GM18861 (cell line): ENCODE results near the gene IDI2.
A peak's percentile ranks its signal among the peaks of the same experiment; 100 is the strongest.

ENCODE experiments used
- ATAC-seq: cut with Tn5 transposase; IDR thresholded peaks from one replicate; pipeline ENCODE4 v1.9.1; 2021; ENCODE audit not compliant: unreplicated experiment

Gene IDI2

DNA sequence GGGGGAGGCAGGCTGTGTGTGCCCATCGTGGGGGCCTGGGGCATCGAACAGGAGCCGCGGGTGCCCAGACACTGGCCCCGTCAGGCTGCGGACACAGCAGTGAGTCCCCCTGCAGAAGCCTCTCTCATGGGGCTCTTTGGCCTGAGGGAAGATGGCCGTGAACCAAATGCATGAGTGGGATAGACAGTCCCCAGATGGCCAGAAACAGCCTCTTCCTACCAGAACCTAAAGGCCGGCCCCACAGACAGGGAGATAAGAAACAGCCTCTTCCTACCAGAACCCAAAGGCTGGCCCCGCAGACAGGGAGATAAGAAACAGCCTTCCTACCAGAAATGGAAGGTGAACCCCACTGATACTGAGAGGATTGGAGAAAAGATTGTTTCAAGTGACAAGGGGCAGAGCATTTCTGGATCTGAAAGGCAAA lies 16.6 kb downstream of the IDI2 start:
- no peak for ATAC-seq

DNA sequence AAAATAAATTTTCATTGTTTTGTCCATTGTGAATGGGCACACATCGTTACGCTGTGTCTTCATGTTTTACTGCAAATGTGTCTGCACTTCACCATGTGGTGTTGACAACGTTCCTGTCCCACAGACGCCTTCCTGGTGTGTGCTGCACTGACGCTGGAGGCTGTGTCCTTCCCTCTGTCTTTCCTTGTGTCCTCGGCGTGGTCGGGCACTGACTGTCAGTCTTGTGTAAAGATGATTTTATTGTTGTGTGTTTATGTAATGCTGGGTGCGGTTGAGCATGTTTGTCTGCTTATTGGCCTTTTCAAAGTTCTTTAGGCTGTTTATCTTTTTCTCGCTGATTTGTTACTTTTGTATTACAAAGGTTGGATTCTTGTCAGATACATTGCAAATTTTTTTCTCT lies 18.1 kb downstream of the IDI2 start:
- no peak for ATAC-seq

DNA sequence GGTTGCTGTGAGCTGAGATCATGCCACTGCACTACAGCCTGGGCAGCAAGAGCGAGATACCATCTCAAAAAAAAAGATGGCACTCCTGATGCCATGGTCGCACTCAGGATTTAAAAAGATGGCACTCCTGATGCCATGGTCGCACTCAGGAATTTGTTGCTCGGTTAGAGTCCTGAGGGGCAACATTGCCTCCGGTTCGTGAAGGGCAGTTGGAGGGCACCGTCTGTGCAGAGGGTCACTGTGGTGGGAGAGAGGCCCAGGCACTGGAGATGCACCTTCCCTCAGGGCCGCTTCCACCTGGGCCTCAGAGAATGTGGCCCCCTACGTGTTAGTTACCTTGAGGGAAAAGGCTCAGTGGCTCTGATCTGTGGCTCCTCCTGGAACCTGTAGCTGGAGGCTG lies 19.1 kb downstream of the IDI2 start:
- ATAC-seq: no peak

DNA sequence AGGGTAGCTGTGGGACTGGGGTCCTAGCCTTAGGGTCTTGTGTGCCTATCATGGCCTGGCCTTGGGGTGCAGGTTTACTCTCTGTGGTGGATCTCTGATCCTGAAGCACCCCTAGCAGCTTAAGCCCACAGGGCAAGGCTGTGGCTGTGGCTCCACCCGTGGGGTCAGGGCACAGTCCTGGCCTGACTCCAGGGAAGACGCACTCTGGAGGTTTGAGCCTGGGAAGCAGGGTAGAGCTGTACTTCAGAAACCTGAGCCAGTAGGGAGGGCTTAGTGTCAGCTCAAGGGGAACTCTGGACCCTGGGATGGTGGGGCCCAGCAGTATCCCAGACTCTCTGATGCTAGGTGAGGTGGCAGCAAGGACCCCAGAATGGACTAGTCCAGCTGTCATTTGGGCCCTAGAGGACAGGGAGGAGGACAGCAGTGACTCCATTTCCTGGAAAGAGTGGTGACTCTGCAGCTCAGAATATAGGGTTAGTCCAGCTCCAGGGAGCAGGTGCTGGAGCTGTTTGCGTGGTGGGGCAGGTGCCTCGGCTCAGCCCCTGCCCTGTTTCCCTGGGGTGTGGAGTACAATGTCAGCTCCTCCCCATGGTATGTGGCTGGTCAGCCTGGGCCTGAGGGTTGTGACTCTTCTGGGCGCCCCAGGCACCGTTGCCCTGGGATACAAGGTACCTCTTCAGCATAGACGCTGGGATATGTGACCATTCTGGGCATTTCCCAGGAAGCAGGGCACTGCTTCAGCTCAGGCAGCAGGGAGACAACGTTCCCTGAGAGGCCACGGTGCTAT lies 21.6 kb downstream of the IDI2 start:
- ATAC-seq: no peak

DNA sequence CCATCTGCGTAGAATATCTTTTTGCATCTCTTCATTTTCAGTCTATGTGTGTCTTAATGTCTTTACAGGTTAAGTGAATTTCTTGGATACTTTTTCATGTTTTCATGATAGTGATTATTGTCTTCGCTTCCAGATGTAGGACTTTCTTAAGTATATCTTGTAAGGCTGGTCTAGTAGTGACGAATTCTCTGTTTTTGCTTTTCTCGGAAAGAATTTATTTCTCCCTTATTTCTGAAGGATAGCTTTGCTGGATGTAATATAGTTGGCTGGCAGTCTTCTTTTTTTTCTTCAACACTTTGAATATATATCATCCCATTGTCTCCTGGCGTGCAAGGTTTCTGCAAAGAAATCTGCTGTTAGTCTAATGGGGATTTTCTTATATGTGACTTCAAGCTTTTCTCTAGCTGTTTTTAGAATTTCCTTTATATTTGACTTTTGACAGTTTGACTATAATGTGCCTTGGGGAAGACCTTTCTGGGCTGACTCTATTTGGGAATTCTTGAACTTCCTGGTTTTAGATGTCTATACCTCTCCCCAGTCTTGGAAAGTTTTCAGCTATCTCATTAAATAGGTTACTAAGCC lies 23.1 kb downstream of the IDI2 start:
- ATAC-seq: no peak

DNA sequence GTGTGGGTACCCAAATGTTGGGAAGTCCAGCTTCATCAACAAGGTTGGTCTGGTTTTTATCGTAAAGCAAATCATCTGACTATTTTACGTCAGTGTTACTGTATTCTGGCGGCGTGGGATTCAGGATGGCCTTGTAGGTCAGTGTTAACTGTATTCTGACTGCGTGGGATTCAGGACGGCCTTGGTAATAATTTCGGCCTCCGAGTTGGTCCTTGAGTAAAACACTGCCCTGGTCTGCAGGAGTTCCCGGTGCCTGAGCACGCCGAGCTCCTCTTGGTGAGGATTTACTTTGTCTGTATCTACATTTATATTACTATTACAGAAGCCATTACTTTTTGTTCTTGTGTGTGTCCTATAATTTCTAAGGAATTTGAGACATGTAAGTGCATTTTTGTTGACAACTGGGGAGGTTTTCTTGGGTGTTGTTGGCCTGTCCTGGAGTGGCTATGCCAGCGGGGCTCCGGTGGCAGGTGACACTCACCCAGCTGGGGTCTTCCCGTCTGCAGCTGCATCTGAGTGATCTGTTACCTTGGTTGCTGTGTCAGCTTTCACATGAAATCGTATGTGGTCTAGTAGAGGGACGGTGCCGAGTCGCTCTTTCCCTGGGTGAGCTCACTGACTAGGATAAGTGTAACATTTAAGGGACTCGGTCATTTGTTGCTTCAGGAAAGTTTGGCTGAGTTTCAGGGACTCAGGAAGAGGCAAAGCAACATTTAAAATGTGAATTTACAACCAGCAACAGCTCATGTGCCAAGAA lies 28.2 kb downstream of the IDI2 start:
- ATAC-seq: no peak

DNA sequence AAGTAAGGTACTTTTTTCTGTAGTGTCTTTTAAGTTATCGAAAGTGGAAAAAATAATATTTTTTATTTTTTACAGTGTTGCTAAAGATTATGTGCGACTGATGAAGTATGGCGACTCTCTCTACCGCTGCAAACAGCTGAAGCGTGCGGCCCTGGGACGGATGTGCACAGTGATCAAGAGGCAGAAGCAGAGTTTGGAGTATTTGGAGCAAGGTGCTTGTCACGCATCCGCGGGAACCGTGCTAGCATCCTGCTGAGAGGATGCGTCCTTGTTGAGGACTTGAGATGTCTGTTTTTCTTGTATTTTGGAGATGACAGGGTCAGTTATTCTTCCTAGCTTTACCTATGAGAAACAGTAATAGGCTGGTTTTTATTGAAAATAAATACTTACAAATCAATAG lies 29.6 kb downstream of the IDI2 start:
- ATAC-seq: no peak

DNA sequence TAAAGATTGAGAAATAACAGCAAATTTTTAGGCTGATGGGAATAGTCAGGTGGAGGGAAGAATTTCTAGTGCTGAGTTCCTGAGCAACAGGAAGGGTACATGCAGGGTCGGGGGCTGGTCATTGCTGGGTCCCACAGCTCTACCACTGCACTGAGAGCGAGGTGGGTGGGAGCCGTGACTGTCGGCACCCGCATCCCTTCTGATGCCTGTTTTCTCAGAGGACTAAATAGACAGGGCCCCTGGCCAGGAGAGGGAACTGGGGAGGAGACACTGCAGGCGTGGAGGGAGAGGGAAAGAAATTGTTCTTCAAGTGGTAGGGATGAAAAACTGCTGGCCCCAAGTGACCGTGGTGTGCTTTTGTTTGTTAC lies 30.1 kb downstream of the IDI2 start:
- ATAC-seq: no peak

DNA sequence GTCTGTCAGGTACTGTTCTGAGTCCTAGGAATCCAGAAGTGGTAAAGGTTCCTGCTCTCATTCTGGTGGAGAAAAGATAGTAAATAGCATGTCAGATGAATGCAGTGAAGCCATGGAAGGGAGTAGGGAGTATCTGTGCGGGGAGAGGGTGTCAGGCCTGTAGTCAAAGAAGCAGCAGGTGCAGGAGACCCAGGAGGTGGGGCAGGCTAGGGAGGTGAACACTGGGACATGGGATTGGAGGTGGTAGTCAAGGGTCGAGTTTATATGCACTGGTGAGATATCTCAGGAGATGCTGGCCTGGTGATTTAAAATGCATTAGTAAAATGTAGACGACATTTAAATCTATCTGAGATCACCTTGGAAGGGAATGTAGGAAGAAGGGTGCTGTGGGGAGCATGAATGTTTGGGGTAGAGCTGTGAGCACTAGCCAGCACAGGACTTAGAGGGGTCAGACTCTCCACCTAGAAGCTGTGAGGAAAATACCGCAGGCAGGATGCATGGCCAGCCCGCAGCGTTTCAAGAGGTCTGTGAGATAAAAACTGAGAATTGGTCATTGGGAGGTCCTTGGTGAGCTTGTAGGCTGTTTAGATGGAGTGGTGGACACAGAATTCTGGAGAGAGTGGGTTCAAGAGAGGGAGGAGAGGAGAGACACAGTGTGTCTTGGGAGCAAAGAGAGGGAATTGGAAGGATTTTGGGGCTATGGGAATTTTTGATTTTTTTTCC lies 30.7 kb downstream of the IDI2 start:
- ATAC-seq: no peak

DNA sequence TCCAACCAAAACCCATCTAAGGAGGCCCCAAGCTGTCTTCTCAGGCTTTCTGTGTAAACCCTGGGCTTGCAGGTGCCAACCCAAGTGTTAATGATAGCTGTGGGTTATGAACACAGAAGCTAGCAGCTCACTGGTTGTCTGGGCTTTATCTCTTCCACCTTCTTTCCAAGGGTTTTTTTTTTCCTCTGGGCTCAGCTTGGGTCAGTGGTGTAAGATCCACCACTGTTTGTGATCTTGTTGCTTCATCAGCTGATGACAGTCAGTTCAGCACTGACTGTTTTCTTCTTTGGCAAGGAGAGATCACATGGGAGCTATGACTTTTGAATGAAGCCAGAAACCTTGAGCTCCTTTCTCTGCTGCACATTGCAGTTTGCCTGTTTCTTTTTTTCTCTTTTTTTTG lies 32.8 kb downstream of the IDI2 start:
- no peak for ATAC-seq

DNA sequence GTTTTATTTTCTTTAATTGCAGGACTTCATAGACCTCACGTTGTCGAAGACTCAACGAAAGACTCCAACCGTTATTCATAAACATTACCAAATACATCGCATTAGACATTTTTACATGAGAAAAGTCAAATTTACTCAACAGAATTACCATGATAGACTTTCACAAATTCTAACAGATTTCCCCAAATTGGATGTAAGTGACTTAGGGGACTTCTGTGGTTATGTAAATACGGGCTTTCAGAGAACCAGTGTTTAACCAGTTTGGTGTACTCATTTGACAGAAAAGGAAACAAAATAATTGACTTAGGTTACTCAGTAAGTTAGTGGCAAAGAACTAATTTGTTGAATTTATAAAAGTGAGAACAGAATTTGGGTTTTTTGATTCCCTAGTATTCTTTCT lies 33.2 kb downstream of the IDI2 start:
- ATAC-seq: peak; percentile 42

DNA sequence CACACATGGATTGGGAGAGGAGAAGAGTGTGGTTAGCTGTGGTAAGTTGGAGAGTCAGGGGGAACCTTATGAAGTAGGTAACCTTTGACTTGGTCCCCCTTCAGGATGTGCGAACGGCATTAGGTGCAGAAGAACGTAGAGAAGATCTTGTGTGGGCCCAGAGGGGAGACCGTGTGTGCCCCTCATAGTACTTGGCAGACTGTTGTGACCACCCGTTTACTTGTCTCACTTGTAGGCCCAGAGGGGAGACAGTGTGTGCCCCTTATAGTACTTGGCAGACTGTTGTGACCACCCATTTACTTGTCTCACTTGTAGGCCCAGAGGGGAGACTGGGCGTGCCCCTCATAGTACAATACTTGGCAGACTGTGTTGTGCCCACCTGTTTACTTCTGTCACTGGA lies 34.9 kb downstream of the IDI2 start:
- ATAC-seq: no peak

DNA sequence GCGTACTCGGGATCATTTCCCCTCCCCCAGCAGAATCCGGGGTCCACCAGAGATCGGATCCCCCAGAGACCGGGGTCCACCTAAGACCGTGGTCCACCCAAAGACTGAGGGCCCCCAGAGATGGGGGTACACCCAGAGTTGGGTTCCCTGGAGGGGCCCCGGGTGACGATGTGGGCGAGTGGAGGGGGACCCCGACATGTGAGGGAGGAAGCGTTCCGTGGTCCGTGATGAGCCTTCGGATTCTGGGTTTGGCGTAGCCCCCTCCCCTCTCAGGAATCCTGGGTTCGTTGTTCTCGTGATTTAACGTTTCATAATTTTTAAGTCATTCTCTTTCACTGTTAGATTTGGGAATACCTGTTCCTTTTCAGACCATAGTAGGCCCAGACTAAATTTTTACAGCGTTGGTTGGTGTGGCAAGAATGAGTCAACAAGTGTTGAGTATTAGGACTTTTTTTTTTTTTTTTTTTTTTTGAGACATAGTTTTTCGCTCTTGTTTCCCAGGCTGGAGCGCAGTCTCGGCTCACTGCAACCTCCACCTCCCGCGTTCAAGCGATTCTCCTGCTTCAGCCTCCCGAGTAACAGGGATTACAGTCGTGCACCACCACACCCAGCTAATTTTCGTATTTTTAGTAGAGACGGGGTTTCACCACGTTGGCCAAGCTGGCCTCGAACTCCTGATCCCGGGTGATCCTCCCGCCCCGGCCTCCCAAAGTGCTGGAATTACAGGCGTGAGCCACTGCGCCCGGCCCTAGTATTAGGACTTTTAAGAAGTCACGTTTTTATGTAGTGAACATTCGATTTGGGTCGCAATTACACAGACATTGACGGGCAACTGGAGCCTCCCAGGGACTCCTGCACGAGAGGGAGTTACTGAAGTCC lies 36.8 kb downstream of the IDI2 start:
- ATAC-seq: no peak

DNA sequence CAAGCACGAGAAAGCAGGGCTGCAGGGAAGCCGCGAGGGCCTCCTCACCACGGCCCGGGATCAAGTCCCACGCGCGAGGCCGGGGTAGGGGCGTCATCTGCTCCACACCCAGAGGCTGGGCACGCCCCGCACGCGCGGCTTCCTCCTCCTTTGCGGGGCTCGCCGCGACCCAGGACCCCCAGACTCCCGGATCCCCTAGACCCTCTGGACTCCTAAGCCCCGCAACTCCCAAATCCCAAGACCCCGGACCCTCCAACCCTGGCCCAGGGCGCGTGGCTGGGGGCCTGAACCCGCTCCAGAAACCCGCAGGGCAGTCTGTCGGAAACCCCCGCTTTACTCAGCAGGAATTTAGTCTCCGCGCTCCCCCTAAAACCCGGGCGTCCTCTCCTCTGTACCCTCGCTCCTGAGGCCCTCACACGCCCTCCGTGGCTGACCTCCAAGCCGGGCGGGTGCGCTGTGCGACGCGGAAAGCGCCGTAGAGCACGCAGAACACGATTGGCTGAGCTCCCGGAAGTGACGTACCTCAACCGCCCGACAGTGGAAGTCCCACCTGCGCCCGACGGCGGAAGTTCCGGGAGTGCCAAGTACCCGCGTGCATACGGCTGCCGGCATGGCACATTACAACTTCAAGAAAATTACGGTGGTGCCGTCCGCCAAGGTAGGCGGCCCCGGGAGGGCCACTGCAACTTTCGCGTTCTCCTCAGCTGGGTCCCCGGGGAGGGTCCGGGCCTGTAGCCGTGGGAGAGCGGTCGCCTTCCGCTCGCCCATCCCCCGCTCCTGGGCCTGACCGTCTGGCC lies 37.6 kb downstream of the IDI2 start, which contains the start of gene GTPBP4:
Gene GTPBP4, plus strand, starts transcription at position 565 of the 797 bp plus-strand sequence. Its CDS starts 46 bp downstream, at position 611.
- ATAC-seq: peak; percentile 86

DNA sequence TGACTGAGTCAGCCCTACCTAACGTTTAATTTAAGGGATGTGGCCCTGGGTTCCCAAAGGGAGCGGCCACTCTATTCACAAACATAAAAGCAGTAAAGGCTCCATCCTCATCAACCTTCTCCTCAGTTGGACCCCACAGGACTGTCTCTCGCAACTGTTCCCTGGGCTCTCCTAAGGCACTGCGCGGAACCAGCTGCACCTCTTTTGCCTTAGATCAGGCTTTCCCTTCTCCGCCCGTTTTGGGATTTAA lies 38.1 kb downstream of the IDI2 start:
- no peak for ATAC-seq

DNA sequence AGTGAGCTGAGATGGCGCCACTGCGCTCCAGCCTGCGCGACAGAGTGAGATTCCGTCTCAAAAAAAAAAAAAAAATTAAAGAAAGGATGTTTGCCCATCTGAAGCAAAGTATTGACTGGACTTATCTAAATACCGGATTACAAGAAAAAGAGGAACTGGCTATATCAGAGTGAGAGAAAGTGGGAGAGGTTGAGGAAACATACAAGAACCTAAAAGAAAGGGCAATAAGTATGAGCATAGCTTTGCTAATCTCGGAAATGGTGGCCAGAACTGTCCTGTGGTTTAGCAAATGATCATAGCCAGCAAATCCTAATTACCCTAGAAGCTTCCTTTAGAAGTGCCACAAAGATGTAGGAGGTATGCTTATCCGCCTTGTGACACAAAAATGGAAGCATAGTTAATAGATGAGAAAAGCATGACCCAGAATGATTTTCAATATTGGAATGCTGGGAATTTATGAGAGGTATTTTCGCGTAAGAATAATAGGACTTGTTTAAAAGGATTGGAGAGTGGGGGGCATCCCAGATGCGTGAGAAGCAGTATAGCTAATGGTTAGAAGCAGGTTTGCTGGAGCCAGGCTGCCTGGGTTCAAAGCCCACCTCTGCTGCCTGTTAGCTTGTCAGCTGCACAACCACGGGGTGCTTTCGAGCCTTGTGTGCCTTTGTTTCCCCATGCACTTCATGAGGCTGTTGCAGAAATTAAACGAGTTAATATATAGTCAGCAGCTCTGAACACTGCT lies 38.6 kb downstream of the IDI2 start:
- no peak for ATAC-seq

DNA sequence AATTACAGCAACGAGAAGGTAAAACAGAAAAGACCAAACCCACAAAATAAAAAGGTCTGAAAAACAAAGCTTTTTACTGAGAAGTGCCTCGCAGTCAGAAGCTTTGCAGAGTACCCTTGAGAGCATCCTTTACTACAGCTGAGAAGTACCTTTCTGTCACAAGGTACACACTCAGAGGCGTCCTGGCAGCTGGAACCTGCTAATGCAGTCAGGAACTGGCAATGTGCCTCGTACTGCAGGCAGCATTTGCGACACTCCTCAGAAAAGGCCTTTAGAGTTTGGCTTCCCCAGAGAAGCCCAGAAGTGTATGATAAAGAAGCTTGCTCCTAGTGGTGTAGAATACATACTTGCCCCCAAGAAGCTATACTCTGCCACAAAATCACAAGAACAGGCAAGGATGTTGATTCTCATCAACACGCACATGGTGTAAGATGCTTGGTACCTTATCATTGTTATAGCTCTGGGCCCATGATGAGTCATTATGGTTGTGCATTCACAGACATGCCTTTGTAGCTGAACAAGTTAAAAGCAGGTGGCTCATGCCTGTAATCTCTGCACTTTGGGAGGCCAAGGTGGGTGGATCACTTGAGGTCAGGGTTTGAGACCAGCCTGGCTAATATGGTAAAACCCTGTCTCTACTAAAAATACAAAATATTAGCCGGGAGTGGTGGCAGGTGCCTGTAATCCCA lies 39.4 kb downstream of the IDI2 start:
- ATAC-seq: no peak

DNA sequence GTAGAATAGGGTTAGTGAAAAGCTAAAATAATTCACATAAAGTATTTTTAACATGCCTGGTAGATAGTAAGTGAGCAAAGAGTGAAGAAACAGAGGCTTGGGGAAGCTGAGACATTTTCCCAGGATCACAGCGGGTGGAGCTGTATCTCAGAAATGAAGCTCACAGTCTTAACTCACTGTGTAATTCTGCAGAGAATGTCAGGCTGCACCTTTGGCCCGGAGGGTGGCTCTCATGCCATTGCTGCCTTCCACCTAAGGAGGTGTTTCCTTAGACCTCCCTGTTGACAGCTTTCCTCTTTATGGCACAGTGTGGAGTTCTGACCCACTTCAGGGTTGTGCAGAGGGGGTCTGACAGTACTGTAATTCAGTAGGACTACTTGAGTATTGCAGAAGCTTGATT lies 40.3 kb downstream of the IDI2 start:
- no peak for ATAC-seq
